Body of pancreas (tissue), 4 donors: ENCODE results near the gene WDR7. TPM values are rescaled to one million over a fixed set of nuclear protein-coding genes. Genes with fewer than 3 reads are reported as not detected.
A peak's percentile ranks its signal among the peaks of the same experiment; 100 is the strongest.

ENCODE experiments used
- ATAC-seq: fragments of 150-250 bp; one replicate; pipeline ENCODE4 v1.9.1; 2016
- DNase-seq, 4 donors: peaks; one replicate each; pipeline ENCODE4 v3.0.0-alpha.2; 2019
- H3K27ac ChIP-seq, 4 donors: fragments of 200-600 bp; sonication (generic); 1 replicate in 3 of 4; 2 replicates in 1 of 4; pipeline versions ENCODE4 v1.5.1 to v1.6.1; 2016 to 2019; ENCODE audit warnings: mild to moderate bottlenecking in 1 of 4, mixed read lengths in 1 of 4, moderate library complexity in 1 of 4
- H3K27me3 ChIP-seq, 2 donors: fragments of 200-600 bp; sonication (generic); one replicate each; pipeline ENCODE4 v1.6.0; 2016; ENCODE audit warnings: mild to moderate bottlenecking in 1 of 2
- H3K36me3 ChIP-seq, 2 donors: fragments of 200-600 bp; sonication (generic); replicated peaks in 1 of 2; 2 replicates each; pipeline ENCODE4 v1.5.1; 2016; ENCODE audit warnings: low read depth in 2 of 2; ENCODE audit not compliant: insufficient read depth in 1 of 2
- H3K4me1 ChIP-seq: fragments of 200-600 bp; sonication (generic); one replicate; pipeline ENCODE4 v1.6.0; 2016
- H3K4me3 ChIP-seq, 2 donors: fragments of 200-600 bp; sonication (generic); 1 replicate in 1 of 2; 2 replicates in 1 of 2; pipeline ENCODE4 v1.5.1; 2016 to 2019
- H3K9me3 ChIP-seq, 3 donors: fragments of 200-600 bp; sonication (generic); 1 replicate in 2 of 3; 2 replicates in 1 of 3; pipeline ENCODE4 v1.5.1; 2016
- CTCF ChIP-seq, 7 experiments: fragments of 450-650 bp in 4 of 7; fragments of 200-600 bp in 3 of 7; sonication (generic) in 3 of 7; IDR thresholded peaks; one replicate each; pipeline ENCODE4 v1.5.1; 2016 to 2019; ENCODE audit warnings: antibody characterized with exemption in 7 of 7
- POLR2A ChIP-seq, 3 donors: fragments of 450-650 bp; IDR thresholded peaks; one replicate each; pipeline ENCODE4 v1.6.1; 2016; ENCODE audit warnings: antibody characterized with exemption in 3 of 3, mild to moderate bottlenecking in 2 of 3
- WGBS, 2 donors: methylation state at CpG; one replicate each; pipeline ENCODE4 v1.1.5; 2017; 5-methylcytosine and 5-hydroxymethylcytosine counted together
- intact Hi-C: fragments of 100-400 bp; cut with DNase I; formaldehyde crosslinking; loops from one replicate; pipeline ENCODE4 v1.15.1; 2023
- total RNA-seq, 2 donors: library from RNA; depleted of rRNA; stranded (reverse); fragments of >200 nt; gene quantifications; one replicate each; pipeline ENCODE4 v1.1.0, GENCODE V29; 2016

Gene WDR7
- total RNA-seq, 2 donors from 2014 or later, result 16.3 to 21.4 TPM

DNA sequence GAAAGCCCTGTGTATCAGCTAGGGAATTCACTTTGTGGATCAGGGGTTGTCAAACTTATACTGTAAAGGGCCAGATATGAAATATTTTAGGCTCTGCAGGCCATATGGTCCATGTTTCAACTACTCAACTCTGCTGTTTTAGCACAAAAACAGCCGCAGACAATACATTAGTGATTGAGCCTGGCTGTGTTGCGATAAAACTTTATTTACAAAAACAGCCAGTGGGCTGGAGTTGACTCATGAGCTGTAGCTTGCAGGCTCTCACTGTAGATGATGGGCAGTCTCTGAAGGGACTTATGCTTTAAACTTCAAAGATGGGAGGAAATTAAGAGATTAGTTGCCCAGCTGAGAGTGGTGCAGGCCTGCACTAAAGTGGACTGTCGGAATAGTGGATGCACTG is 33.1 kb downstream of the WDR7 start:
- TF ChIP-seq POLR2A (IDR thresholded peaks at IDR 0.05), result no peak
- TF ChIP-seq CTCF (IDR thresholded peaks at IDR 0.05), result no peak
- Histone ChIP-seq H3K27ac (no peak overlapping the region), H3K36me3 (no peaks in the 10 kb centered on the region), H3K27me3 (no peaks in the 10 kb centered on the region), H3K4me3 (no peak overlapping the region), H3K9me3 (no peaks in the 10 kb centered on the region), H3K4me1 (no peaks in the 10 kb centered on the region)
- no peak for DNase-seq
- no peak for ATAC-seq
- 98% methylated on average over 3 of the region's 3 CpGs for WGBS, 2 donors
- intact Hi-C loops, result no loop called here

DNA sequence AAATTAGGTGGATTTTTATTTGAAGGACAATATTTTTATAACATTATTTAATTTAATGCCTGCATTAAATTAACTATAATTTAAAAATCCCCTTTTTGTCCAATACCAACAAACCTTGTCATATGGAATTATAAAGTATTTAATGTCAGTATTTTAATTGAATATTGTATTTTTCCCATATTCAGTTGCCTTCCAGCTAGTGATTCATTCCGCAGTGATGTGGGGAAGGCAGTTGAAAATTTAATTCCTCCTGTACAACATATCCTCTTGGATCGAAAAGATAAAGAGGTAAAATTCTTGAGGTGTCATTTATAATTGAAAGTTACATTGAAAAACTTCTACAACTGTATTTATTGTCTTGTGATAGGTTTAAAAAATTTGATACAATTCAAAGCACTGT is 40.4 kb downstream of the WDR7 start:
- Histone ChIP-seq H3K4me1 (peaks cover 12% of the 10 kb centered on the region), H3K36me3 (peaks cover 0 to 2% of the 10 kb centered on the region in 2 donors), H3K27me3 (no peaks in the 10 kb centered on the region), H3K4me3 (no peak overlapping the region), H3K27ac (no peak overlapping the region), H3K9me3 (no peaks in the 10 kb centered on the region)
- intact Hi-C loops, result no loop called here
- TF ChIP-seq CTCF (IDR thresholded peaks at IDR 0.05), result no peak
- no peak for TF ChIP-seq POLR2A (IDR thresholded peaks at IDR 0.05)
- no peak for ATAC-seq
- 97% methylated on average over 2 of the region's 2 CpGs for WGBS, 2 donors
- DNase-seq, result no peak

- DNase-seq, result no peak
- TF ChIP-seq POLR2A (IDR thresholded peaks at IDR 0.05) (no peak), CTCF (IDR thresholded peaks at IDR 0.05) (no peak)
Observed at GRCh38 chr18:56696966-56697365, 45.8 kb downstream of the WDR7 start.

DNA sequence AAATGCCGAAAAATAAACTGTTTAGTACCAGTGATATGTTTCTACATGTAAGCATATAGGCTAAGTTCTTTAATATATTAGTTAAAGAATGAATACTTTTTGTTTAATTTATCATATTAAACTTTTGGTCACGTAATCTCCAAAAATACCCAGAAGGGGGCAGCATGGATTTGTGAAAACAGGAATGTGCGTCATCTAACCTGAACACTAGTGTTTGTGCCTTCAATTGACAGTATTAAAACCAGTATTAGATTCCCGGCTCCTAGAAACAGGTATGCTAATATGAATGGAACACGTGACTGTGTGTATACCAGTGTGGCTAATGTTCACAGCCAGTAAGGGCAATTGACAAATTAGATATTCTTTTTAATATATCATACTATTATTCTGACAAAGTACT is 51.8 kb downstream of the WDR7 start:
- H3K27me3 ChIP-seq, result no peaks in the 10 kb centered on the region
- ATAC-seq, result peak; percentile 50
- H3K9me3 ChIP-seq, result no peaks in the 10 kb centered on the region
- no peak overlapping the region for H3K27ac ChIP-seq
- WGBS, 2 donors, result 25 to 29% methylated on average over 5 of the region's 5 CpGs
- peak in 3 of 4 donors; percentile 14 to 39 (median 20) for DNase-seq
- no peaks in the 10 kb centered on the region for H3K4me1 ChIP-seq
- intact Hi-C loops, result no loop called here
- no peak for TF ChIP-seq POLR2A (IDR thresholded peaks at IDR 0.05)
- TF ChIP-seq CTCF (IDR thresholded peaks at IDR 0.05), result peak; percentile 11 to 50 (median 38)
- H3K36me3 ChIP-seq, result no peaks in the 10 kb centered on the region
- H3K4me3 ChIP-seq, result no peak overlapping the region

More at GRCh38 chr18:56696966-56697365, 45.8 kb downstream of the WDR7 start:
- no peak for ATAC-seq
- intact Hi-C loops, result no loop called here
- peaks cover 0 to 2% of the 10 kb centered on the region in 2 donors for H3K36me3 ChIP-seq
- H3K27me3 ChIP-seq, result no peaks in the 10 kb centered on the region
- H3K4me1 ChIP-seq, result no peaks in the 10 kb centered on the region
- 66 to 82% methylated on average over 2 of the region's 2 CpGs for WGBS, 2 donors
- no peak overlapping the region for H3K4me3 ChIP-seq
- no peak overlapping the region for H3K27ac ChIP-seq
- no peaks in the 10 kb centered on the region for H3K9me3 ChIP-seq

- no peak for DNase-seq
- TF ChIP-seq CTCF (IDR thresholded peaks at IDR 0.05), result no peak
- no peak for TF ChIP-seq POLR2A (IDR thresholded peaks at IDR 0.05)
- H3K27ac ChIP-seq, result no peak overlapping the region
- intact Hi-C loops, result no loop called here
- H3K4me1 ChIP-seq, result no peaks in the 10 kb centered on the region
- no peak overlapping the region for H3K4me3 ChIP-seq
- WGBS, 2 donors, result 35 to 42% methylated on average over 2 of the region's 2 CpGs
- ATAC-seq, result no peak
- H3K36me3 ChIP-seq, result no peaks in the 10 kb centered on the region
- no peaks in the 10 kb centered on the region for H3K9me3 ChIP-seq
- no peaks in the 10 kb centered on the region for H3K27me3 ChIP-seq
Observed at GRCh38 chr18:56709463-56709862, 58.3 kb downstream of the WDR7 start.
